ENCODE data around the gene CHRNB1.

Gene CHRNB1

DNA sequence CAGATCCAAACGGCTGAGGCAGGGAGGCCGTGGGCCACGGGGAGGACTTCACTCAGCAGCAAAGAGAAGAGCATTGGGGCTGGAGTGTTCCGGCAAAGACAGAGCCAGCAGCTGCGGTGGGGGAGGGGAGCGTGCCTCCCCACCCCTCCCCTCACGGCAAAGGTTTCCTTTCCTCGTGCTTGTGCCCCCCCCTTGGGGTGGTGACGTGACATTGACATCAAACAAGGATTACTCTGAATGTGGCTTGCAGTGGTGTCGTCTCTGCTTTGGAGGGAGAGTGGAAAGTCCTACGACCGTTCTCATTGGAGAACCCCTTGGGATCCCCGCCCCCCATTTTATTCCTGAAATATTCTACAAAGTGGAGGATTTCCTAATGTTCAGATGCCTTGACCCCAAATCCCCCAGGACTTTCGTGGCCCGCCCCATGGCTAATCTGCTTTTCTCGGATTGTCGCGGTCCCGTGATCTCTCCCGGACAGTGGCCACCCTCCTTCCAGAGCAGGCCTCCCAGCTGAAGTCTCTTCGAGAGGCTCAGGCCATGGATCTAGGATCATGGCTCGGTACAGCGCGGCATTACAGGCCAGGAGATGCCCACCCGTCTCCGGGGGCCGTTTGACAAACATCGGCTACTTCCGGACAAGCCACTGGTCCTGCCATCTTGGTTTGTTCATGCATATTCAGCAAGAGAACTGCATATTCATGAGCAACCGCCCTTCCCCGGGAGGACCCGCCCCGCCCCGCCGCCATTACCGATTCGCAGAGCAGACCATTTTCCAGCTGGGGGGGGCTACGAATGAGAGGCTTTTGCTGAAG lies 38.6 kb downstream of the CHRNB1 start:
- TF ChIP-seq, protein P1, sequence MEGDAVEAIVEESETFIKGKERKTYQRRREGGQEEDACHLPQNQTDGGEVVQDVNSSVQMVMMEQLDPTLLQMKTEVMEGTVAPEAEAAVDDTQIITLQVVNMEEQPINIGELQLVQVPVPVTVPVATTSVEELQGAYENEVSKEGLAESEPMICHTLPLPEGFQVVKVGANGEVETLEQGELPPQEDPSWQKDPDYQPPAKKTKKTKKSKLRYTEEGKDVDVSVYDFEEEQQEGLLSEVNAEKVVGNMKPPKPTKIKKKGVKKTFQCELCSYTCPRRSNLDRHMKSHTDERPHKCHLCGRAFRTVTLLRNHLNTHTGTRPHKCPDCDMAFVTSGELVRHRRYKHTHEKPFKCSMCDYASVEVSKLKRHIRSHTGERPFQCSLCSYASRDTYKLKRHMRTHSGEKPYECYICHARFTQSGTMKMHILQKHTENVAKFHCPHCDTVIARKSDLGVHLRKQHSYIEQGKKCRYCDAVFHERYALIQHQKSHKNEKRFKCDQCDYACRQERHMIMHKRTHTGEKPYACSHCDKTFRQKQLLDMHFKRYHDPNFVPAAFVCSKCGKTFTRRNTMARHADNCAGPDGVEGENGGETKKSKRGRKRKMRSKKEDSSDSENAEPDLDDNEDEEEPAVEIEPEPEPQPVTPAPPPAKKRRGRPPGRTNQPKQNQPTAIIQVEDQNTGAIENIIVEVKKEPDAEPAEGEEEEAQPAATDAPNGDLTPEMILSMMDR (IDR thresholded peaks at IDR 0.05; ENCODE audit: low read depth, low read length, missing control alignments), result no peak
- DNase-seq (ENCODE audit: low read depth), result peak; percentile 81
- peak overlapping the region; percentile 80 for H3K4me3 ChIP-seq (ENCODE audit: low read depth, low read length)

DNA sequence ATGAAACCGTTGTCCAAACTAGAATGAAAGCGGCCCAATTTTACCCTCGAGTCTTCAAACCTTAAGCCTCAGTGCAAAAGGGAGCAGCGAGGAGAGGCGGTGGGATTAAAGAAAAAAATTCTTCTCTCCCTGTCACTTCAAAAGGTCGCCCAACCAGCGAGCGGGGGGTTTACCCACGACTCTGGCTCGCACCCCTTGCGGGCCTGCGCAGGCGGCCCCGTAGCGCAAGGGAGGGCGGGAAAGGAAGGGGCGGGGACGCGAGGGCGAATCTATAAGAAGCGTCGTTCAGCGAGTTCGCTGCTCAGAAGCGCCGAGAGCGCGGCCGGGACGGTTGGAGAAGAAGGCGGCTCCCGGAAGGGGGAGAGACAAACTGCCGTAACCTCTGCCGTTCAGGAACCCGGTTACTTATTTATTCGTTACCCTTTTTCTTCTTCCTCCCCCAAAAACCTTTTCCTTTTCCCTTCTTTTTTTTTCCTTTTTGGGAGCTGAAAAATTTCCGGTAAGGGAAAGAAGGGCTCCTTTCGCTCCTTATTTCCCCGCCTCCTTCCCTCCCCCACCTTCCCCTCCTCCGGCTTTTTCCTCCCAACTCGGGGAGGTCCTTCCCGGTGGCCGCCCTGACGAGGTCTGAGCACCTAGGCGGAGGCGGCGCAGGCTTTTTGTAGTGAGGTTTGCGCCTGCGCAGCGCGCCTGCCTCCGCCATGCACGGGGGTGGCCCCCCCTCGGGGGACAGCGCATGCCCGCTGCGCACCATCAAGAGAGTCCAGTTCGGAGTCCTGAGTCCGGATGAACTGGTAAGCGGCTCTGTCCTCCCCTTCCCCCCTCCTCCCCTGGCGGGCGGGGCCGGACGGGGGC lies 39.4 kb downstream of the CHRNB1 start, which contains the start of gene POLR2A:
Gene POLR2A, plus strand, starts transcription at position 300 of the 852 bp plus-strand sequence.
- peak; percentile 93 for DNase-seq (ENCODE audit: low read depth)
- TF ChIP-seq, protein P1 (IDR thresholded peaks at IDR 0.05; ENCODE audit: low read depth, low read length, missing control alignments), result no peak
- H3K4me3 ChIP-seq (ENCODE audit: low read depth, low read length), result peak within 1 kb of the TSS; percentile 80

DNA sequence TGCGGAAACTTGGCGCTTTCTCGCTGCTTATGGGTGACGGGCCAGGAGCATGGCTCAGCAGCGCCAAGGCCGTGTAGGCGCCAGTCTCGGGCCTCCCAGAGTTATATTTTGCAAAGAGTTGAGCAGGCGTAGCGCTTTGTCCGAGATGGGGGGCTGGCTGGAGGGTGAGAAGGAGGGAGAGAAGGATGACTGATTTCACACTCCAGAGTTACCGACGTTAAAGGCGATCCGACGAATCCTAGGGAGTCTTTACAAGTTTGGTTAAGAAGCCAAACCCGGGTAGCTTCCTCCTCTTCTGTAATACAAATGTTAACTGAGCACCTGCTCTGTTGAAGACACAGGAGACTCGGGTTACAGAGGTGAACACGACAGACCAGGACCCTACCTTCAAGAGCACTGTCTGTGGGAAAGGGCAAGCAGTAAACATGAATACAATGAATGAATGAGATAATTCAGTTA lies 40.1 kb downstream of the CHRNB1 start:
- H3K4me3 ChIP-seq (ENCODE audit: low read depth, low read length), result peak overlapping the region; percentile 76
- TF ChIP-seq, protein P1 (IDR thresholded peaks at IDR 0.05; ENCODE audit: low read depth, low read length, missing control alignments), result no peak
- DNase-seq (ENCODE audit: low read depth), result no peak

DNA sequence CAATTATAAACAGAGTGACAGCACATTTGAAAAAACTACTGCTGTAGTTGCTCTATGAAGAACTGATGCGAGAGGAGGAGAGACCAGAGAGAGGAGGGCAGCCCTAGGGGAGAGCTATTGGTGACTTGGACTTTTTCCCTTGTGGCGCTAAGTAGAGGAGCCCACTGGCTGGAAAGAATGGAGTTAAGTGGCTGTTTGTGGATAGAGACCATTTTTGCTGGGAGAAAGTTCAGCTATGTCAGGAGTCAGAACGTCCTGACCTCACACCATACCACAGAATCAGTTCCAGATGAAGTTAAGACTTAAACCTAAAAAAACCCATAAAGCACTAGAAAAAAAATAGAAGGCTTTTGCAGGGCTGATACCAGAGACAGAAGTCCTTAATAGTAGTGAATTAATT lies 41.3 kb downstream of the CHRNB1 start:
- peak overlapping the region; percentile 76 for H3K4me3 ChIP-seq (ENCODE audit: low read depth, low read length)
- DNase-seq (ENCODE audit: low read depth), result no peak
- TF ChIP-seq, protein P1 (IDR thresholded peaks at IDR 0.05; ENCODE audit: low read depth, low read length, missing control alignments), result no peak

DNA sequence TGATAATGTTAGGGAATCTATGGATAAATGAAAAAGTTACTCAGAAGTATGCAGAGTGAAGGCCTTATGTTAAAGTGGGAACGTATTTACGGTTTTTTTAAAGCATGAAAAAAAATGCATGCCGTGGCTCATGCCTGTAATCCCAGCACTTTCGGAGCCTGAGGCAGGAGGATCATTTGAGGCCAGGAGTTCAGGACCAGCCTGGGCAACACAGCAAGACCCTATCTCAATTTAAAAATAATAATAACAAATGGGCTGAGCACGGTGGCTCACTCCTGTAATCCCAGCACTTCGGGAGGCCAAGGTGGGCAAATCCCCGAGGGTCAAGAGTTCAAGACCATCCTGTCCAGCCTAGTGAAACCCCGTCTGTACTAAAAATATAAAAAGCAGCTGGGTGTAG lies 45.3 kb downstream of the CHRNB1 start:
- no peak for DNase-seq (ENCODE audit: low read depth)
- no peak overlapping the region for H3K4me3 ChIP-seq (ENCODE audit: low read depth, low read length)
- TF ChIP-seq, protein P1 (IDR thresholded peaks at IDR 0.05; ENCODE audit: low read depth, low read length, missing control alignments), result no peak

DNA sequence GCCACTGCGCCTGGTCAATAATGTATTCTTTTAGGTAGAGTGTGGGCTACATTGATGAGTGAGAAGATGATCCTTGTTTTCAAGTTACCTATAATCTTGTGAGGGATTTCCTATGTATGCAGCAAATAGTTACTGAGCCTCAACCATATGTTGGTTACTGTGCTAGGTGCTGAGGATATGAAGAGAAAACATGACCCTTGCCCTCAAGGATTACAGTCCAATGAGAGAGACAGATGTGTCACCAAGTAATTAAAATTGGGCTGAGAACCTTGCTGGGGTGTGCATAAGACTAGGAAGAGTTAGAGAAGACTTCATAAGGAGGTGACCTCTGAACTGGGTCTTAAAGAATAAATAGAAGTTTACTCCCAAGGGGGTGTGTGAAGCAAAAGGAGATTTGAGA lies 46.7 kb downstream of the CHRNB1 start:
- DNase-seq (ENCODE audit: low read depth), result no peak
- TF ChIP-seq, protein P1 (IDR thresholded peaks at IDR 0.05; ENCODE audit: low read depth, low read length, missing control alignments), result no peak
- H3K4me3 ChIP-seq (ENCODE audit: low read depth, low read length), result no peak overlapping the region
